Activated CD8-positive, alpha-beta memory T cell treated with anti-CD3 and anti-CD28 coated beads, Interleukin-2, amount 50 U/mL, for 24 hours (primary cell): Measurements from ENCODE around the gene TP53I13.
A peak's percentile ranks its signal among the peaks of the same experiment; 100 is the strongest.

Source experiments
- DNase-seq: peaks from one replicate; pipeline ENCODE4 v3.0.0-alpha.2; 2020; ENCODE audit errors: extremely low read depth

The TP53I13 gene

GRCh38 chr17:29593591-29594518 is 25.4 kb downstream of the TP53I13 start:
- no peak for DNase-seq

- no peak for DNase-seq
Observed at GRCh38 chr17:29594519-29595090, 26.1 kb downstream of the TP53I13 start.

- DNase-seq = no peak
Observed at GRCh38 chr17:29595107-29595942, 26.8 kb downstream of the TP53I13 start.

GRCh38 chr17:29595943-29596774 is 27.7 kb downstream of the TP53I13 start:
- no peak for DNase-seq

GRCh38 chr17:29596811-29597210 is 28.3 kb downstream of the TP53I13 start:
- DNase-seq = no peak

- no peak for DNase-seq
Observed at GRCh38 chr17:29597361-29598172, 29.1 kb downstream of the TP53I13 start.

- no peak for DNase-seq
Observed at GRCh38 chr17:29603109-29603674, 34.7 kb downstream of the TP53I13 start.

GRCh38 chr17:29607557-29608195 is 39.2 kb downstream of the TP53I13 start:
- DNase-seq = no peak

- DNase-seq = no peak
Observed at GRCh38 chr17:29608986-29609385, 40.5 kb downstream of the TP53I13 start.

GRCh38 chr17:29610395-29610794 is 41.9 kb downstream of the TP53I13 start:
- DNase-seq = no peak

- no peak for DNase-seq
Observed at GRCh38 chr17:29611351-29612093, 43.0 kb downstream of the TP53I13 start.

- no peak for DNase-seq
Observed at GRCh38 chr17:29612094-29612403, 43.5 kb downstream of the TP53I13 start.

GRCh38 chr17:29612404-29613280 is 44.1 kb downstream of the TP53I13 start:
- no peak for DNase-seq

- peak; percentile 78 for DNase-seq
Observed at GRCh38 chr17:29613352-29613837, 44.9 kb downstream of the TP53I13 start.

- DNase-seq = no peak
Observed at GRCh38 chr17:29613856-29614255, 45.4 kb downstream of the TP53I13 start.

GRCh38 chr17:29614349-29615047 is 46.0 kb downstream of the TP53I13 start:
- DNase-seq = no peak

- no peak for DNase-seq
Observed at GRCh38 chr17:29615048-29615385, 46.5 kb downstream of the TP53I13 start.
